Right kidney (tissue), 1 donor: ENCODE measurements around the gene THRB.

Experiments
- DNase-seq: peaks from one replicate; pipeline ENCODE4 v3.0.0-alpha.2; 2016

THRB gene

DNA sequence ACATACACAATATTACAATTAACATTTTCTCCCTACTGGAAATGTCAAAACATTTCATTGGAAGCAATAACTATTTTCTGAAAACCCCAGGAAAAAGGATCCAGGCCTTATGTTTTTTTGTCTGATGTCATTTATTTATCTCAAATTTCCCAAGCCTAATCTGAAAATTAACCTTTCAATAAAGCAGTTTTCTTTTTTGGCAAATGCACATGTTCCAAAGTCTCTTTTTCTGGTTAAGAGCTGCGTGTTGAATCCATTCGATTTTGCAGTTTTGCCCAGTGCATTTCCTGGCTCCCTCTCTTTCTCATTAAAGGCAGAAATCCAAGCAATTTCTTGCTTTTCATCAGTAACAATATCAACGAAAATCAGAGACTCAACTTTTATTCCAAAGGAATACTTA, 327.2 kb downstream of the THRB start:
- DNase-seq, result no peak

DNA sequence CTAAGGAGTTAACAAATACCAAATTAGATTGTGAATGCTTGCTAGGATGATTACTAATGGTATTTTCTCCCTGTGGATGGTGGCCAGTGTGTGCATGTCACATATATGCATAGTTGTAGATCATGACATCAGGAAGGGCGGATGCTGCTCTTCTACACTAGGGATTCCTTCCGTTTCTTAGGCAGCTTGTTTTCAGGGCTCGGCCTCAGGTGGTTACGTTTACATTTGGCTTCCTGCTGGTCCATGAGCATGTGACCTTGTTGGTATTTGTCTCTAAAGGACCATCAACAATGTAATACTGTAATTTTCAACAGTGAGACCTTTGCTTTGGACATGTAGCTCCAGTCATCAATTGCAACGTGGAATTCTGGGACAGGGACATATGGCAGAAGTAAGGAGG, 328.1 kb downstream of the THRB start:
- no peak for DNase-seq

DNA sequence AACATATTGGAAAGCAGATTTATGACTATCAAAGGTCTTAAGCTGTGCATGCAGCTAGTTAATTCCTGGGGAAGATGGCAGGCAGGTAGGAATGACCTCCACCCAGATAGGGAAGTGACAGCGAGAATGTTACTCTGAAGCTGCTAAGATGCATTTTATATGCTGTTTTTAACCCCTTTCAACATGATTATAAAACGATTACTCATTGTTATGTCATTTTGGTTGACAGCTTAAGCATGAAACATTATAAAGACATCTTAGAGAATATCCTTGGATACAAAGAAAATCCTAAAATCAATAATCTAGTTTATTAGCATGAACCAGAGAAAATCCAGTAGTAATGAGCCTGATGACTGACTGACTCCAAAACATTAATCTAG, 329.1 kb downstream of the THRB start:
- no peak for DNase-seq

DNA sequence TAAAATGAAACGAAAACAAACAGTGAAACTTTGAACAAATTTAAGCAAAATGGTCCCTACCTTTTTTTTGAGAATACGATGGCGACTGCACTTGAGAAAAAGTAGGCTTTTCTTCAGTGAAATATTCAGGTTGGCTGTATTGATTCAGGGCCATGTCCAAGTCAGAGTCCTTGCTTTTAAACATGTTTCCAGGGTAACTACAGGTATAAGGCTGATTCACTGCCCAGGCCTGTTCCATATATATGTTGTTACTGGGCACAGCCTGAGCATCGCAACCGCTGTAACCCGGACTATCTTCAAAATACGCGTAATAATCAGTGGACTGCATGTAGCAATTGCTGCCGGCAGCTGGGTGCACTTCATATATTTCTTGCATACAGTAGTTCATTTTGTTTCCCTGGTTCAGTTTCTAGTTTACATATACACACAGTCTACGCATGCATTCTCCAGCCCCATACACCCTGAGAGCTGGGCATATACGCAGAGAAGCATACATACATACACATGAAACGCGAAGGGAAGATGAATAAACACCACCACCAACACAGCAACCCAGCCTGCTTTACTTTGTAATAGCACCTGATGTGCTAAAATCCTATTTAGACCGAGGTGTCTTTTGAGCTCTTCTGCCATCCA, 329.6 kb downstream of the THRB start:
- no peak for DNase-seq

DNA sequence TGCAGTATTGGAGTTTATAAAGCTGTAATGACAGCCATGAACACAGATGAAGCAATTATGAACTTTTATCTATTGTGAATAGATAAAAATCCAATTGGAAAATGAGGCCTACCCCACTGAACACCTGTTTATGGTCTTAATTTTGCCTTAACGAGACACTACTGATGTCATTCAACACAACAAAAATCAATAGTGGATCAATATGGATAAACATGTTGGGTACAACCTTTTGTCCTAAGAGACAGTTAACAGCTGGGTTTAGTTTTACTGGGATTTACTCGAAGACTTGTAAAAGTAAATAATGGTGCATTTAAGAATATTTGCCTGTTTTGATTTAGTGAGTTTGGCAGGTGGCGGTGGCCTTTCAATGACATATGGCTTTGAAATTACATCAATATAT, 331.7 kb downstream of the THRB start:
- DNase-seq, result no peak

DNA sequence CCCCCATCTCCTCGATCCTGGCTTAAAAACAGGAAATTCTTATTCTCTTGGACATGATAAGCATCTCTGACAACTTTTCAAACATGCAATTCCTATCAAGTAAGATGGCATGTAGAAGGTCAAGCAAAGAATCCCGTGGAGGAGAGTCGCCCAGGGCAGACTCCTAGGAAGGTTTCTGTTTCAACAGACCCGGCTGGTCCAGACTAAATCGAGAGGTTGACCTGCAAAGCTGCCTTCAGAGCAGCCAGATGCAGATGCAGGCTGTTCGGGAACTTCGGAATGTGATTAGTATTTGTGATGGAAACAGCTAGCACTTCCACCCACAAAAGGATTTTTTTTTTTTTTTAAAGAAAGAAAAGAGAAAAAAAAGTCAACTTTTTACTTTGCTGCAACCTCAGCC, 332.8 kb downstream of the THRB start:
- no peak for DNase-seq

DNA sequence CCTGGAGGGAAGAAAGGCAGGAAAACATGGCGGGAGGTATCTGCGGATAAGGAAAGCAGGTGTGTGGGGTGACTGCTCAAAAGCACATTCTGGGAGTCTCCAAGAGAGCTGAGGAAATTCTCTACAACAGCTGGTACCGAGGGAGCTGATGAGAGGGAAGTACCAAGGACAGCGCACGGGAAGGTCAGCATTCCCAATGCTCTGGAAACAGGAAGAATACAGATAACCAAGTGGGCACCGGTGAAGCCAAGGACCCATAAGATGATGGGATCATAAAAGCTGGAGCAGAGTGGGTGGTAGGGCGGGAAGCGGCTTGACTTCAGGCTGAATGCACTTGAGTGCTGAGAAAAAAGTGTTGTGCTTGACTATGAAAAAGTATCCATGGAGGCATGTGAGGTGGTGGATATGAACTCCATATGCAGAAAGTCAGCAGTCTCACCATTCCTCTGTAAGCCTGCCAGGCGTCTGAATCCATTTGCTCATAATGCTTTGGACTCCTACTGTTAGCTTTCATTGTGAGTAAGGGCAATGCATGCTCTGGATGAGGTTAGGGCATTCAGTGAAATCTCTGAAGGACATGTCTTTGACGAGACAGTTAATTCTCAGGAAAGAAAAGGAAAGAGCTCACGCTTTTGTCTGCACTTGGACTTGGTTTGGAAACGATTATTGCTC, 334.1 kb downstream of the THRB start:
- DNase-seq, result no peak

DNA sequence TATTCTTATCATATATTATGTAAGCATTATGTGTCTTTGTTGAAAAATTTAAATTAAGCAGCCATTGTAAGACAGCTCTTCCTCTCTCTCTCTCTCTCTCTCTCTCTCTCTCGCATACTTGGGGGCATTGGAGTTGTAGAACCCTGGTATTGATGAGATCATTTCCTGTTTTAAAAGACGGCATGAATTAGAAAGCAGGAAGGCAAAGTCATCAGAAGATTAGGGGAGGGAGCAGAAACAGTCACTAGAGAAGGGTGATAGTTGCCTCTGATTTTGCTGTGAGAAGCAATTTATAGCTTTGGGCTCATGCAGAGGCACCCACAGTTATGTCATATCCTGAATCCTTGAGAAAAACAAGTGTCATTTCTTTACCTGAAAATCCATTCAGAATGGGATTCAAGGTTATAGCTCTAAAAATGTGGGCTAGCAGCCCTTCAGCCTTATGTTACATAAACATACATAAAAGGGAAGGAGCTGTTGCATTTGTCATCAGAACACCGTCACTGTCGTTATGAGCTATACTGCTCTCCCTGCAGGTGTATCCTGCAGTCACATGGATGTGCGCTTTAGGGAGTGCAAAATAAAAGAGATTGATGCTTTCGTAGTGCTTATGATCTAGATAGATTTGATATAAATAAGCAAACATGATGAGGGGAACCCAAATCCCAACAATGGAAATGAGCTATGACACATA, 335.7 kb downstream of the THRB start:
- DNase-seq, result no peak

DNA sequence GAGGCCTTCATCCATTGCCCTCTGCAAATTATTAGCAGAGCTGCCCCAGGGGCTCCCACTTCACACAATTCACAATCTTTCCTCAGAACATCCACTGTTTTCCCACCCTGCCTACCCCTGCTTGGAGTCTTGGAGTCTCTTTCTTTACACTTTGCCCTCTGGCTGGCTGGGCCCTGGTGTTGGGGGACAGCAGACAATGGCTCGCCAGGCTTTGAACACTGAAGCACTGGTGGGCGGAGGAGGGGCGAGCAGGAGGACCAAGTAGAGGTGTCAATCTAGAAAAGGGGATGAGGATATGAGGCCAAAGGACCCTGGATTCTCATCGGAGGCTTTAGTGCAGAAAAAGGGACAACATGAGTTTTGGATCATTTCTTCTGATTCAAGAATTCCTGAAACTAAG, 337.5 kb downstream of the THRB start:
- no peak for DNase-seq

DNA sequence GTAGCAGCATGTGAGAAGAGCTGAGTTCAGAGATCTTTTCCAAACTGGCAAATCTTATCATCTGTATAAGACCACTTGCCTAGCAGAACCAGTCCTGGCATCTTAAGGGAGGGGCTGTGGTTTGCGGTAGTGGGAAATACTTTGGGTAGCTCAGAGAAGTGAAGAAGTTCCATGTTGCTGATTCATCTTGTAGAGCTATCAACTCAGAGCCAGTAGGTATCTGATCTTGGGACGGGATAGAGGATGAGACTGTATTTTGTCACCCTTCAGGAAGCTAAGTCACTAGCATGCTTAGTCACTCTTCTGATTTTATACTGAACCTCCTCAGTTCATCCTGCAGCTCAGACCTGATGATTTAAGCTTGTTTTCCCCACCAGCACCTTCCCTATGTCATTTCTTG, 338.2 kb downstream of the THRB start:
- DNase-seq, result no peak

DNA sequence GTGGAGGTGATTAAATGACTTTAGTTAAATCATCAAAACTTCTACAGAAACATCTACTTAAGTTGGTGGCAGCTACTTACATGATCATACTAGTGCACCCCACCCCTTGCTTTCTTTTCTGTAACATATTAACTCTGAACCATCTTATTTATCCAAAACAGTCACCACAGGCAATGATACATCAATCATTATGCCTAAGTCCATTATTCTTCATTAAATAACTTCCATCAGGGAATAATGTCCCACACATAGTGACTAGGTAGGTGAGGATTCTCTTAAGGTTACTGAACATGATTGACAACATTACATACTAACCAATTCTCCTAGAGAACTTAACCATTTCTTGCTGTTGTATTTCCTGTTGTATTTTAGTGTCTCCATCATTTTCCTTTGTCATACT, 339.4 kb downstream of the THRB start:
- no peak for DNase-seq

DNA sequence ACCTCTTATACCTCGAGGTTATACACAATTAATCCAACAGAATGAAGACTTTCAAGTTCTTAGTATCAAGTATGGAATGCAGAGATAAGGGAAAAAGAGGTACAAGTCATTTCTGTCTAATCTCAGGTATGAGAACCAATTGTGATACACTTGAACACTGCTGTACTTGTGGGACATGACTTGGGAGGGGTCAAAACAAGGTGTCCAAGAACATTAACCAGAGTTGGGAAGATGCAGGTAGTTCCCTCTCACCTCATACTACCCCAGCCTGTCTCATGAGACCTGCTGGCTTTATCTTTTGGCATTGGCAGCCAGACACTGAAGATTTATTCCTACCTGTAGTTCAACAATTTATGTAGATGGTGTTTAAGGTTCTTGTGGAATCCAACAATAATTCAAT, 339.9 kb downstream of the THRB start:
- DNase-seq, result no peak

DNA sequence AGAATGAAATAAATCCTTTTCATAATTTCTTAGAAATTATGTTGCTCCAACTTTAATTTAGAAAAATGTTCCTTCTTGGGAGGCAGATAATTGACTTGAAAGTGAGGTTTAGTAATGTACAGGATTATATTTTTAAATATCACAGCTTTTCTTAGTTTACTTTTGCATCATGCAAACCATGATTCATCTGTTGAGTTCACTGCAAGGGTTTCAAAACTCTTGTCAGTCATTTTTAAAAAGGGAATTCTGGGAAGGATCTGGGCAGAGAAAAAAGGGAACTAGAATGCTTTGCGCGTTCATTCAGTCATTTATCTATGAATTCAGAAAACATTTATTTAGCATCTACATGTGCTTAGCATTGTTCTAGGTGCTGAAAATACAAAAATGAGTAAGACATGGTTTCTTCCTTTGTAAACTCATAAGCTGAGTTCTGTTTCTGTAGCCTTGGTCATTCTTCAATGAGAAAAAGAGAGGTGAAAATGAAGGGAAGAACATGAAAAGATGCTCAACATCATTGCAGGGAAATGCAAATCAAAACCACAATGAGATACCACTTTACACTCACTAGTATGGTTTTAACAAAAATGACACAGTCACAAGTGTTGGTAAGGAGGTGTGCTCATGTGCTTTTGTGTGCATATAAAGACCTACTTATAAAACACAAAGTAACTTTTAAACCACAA, 340.5 kb downstream of the THRB start:
- DNase-seq, result no peak

DNA sequence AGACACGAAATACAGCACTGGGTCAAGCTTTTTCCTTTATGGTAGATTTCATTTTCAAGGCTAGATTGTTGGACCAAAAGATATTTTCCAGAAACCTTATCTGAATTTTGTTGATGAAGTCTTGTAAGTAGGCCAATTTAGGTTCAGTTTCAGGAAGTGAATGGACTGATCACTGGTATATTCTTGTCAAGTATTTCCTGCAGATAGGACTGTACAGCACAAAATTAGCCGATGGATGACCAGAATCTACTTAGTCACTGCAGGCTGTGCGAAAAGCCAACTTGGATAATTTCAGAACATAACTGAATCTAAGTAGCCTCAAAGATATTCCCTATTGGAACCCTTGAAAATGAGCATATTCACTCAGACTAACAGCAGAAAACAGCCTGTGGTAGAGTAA, 343.1 kb downstream of the THRB start:
- no peak for DNase-seq

DNA sequence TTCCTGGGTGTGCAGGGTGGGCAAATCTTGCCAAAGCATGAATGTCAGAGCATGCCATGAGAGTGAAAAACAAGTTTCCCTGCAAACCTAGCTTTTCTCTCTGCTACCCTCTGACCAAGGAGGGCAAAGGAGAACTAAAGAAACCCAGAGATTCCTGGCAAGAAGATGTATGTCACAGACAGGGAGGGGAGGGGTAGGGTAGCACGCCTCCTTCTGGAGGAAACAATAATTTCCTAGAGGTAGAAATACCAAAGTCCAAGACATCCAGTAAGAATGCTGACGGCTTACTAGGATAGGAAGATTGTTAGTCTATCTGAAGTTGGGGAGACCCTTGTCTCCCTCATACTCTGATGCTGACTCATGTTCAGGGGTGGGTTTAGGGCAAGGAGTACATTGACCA, 345.6 kb downstream of the THRB start:
- no peak for DNase-seq

DNA sequence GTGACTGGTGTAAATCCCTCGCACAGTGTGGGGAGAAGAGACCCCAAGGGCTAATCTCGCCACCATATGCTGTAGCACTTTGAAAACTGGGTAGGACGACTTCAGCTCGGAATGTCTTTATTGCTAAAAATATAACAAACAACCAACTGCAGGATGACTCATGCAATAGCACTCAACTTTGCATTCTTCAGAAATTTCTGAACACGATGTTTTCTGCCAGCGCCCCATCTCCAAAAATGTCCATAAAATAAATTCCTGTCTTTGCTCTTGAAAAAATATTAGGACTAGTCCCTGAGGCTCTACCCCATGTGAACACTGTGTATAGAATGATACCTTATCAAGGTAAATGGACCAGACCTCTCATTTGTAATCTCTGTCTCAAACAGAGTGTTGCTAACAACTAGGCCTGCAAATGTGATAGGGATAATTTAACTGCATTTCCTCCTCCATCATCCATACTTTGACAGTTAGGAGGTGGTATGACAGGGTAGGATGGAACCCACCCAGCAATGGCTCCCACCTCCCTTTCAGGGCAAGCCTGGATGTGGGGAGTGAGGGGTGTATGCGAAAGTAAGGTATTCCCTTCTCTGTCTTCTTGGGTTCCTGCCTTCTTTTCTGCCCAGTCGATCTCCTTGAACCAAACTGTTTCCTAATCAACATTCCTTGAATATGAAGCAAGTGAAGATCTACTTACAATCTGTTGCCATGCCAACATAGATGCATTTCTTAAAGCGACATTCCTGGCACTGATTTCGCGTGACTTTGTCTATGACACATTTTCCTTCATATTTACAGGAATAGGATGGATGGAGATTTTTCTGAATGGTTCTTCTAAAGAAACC, 348.4 kb downstream of the THRB start:
- DNase-seq, result no peak

DNA sequence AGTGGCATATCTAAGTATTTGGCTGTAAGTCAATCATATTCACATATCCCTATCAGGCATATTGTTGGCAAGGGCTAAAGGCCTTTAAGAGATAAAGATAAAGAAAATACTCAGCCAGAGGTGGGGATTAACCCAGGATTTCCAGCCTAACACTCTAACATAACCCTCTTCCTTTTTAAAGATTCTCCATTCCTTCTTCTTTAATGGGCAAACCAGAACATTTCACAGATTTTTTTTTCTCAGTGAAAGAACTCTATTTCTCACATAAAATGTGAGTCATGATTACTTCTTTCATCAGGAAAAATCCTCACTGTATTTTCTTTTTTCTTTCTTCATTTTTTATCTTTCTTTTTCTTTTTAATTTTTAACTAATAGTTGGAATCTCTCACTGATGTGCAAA, 349.2 kb downstream of the THRB start:
- DNase-seq, result no peak

DNA sequence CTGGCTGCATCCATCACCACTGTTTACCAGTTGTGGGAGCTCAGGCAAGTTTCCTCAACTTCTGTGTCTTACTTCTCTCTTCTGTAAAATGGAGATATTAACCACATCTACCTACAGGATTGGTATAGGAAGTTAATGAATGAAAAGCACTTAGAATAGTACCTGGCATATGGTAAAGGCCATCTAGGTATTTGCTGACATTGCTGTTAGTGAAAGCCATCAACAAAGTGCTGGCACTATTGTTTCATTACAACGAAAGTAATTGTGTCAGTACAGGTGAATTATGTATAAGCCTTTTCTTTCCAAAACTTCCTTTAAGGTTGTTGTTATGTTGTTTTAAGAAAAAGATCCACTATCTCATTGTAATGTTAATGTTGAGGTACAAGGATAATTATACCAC, 352.5 kb downstream of the THRB start:
- DNase-seq, result no peak

DNA sequence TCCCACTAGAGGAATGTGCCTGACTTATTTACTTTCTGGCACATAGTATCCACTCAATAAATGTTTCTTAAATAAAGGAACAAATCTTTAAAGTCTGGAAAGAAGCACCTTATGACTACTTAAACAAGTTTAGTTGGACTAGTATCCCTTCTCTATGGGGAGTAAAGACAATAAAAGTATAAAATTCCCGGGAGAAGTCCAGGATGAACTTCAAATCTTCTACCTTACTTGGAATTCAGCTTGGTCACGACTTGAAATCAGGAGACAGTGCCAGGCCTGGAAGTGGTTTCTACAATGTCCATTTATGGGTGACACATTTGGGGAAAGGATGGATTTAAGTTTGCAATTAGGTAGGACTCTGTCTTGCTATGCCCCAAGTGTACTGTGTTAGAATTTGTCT, 353.1 kb downstream of the THRB start:
- no peak for DNase-seq

DNA sequence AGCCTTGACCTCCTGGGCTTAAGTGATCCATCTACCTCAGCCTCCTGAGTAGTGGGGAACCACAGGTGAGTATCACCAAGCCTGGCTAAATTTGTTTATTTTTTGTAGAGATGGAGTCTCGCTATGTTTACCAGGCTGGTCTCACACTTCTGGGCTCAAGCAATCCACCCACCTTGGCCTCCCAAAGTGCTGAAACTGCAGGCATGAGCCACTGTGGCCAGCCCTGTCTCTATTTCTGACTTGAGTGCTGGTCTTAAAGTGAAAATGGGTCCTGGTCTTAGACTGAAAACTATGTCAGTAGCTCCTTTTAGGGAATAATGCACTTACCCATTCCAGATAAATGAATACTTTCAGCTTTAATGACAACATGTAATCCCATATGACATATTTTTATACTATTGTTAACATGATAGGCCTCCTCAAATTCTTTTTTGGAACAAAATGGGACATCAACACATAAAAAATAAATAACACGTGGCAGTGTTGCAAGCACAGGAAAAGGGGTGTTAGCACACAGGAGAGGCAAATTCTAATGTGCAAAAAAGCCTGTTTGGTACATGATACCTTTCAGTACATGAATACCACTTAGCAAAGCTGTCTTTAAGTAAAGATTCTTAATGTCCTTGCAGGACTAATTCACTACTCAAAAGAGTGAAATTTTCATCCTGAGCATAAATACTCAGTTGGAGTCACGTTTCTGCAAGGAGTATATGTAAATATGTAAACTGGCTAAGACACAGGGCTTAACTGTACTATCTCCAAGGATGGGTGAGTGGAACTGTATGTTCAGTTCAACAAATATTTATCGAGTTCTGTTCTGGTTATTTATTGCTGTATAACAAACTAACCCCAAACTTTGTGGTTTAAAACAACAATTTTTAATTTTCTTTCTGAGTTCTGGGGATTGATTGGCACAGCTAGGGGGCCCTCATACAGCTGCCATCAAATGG, 354.9 kb downstream of the THRB start:
- no peak for DNase-seq

DNA sequence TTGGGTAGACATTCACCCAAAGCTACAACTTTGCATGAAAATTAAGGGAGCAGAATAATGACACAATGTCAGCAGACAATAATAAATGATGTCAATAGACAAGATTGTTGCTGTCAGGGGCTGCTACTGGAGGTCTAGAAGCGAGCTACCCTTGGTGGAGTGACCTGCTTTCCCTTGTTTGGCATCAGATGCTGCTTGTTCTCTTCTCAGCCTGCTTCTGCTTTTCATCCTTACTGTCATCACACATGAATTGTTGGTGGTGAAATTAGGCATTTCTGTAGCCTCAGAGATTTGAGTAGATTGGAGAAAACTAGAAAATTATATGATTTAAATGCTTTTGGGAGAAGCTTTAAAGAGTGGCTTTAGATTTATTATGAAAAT, 355.8 kb downstream of the THRB start:
- DNase-seq, result no peak
